Measurements from ENCODE around the gene AKAP10.
A peak's percentile ranks its signal among the peaks of the same experiment; 100 is the strongest.

The AKAP10 gene

DNA sequence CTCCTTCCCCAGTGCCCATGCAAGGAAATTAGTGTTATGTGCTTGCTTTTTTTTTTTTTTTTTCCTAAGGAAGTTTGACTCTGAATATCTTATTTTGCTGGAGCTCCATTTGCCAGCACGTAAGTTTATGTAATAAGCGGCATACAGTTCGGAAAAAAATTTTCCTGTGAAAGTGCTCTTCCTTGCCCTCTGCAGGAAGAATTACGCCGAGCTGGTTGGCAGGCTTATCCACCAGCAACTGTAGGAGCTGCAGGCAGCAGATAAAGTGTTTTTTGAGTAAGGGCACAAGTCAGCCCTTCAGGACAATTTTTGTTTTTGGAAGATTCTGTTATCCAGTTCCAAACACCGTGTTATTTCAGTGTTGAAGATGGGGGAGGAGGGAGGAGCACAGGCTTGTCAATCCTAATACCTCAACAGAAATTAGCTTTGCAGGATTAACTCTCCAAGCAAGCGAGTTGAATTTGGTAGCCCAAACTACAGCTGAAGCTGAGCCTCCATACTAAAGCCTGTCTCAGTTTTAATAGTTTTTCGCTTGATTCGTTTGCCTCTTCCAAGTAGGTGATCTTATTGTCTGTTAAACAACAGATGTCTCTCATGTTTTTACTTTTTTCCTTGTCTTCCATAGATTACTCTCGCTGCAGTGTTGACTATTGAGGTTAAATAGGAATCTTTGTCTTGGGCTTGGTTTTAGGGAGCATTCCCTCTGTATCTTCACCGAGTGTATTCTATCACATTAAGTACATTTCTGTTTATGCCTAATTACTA lies 32.7 kb upstream of the AKAP10 start:
- DNase-seq (ENCODE audit: low spot score), result no peak
- TF ChIP-seq, protein P1, sequence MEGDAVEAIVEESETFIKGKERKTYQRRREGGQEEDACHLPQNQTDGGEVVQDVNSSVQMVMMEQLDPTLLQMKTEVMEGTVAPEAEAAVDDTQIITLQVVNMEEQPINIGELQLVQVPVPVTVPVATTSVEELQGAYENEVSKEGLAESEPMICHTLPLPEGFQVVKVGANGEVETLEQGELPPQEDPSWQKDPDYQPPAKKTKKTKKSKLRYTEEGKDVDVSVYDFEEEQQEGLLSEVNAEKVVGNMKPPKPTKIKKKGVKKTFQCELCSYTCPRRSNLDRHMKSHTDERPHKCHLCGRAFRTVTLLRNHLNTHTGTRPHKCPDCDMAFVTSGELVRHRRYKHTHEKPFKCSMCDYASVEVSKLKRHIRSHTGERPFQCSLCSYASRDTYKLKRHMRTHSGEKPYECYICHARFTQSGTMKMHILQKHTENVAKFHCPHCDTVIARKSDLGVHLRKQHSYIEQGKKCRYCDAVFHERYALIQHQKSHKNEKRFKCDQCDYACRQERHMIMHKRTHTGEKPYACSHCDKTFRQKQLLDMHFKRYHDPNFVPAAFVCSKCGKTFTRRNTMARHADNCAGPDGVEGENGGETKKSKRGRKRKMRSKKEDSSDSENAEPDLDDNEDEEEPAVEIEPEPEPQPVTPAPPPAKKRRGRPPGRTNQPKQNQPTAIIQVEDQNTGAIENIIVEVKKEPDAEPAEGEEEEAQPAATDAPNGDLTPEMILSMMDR (IDR thresholded peaks at IDR 0.05; ENCODE audit: extremely low read depth, insufficient read depth, missing control alignments), result no peak
- in situ Hi-C loops (cut with MboI; ENCODE audit: low pct_unique_long_range_greater_than_20kb, low sequenced_read_pairs, unreplicated experiment), result no loop called here

DNA sequence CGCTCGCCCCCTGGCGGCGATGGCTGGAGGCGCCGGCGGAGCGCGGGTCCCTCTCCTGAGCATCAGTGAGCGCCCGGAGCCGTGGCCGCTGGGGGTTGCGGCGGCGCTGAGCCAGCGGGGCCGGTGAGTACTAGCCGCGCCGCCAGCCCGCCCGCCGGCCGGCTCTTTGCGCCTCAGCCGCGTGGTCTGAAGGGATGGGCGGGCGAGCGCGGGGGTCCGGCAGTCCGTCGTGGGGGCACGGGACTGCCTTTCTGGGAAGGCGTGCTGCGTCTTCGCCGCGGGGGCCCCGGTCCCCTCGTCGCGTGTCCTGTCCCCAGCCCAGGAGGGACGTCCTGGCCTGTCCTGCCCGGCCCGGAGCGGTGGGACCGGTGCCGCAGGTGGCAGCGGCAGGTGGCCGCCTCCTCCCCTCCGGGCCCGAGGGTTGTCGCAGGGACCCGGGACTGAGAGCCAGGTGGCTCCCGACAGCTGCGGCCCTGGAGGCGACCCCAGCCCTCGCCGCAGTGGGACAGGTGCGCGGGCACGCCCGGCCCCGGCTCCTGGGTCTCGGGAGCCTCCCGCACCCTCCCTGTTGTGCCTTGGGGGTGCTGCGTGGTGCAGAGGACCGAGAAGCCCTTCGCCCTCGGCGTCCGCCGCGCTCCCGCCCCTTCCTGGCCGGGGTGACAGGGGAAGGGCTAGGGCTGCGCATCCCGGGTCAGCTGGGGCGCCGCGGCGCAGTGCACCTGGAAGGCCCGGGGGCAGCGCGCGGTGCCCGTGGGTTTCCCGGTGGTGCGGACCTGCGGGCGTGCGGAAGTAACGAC lies 31.9 kb upstream of the AKAP10 start, which contains the start of gene SPECC1:
SPECC1 (plus strand) TSS at position 58 of the 797 bp plus-strand sequence. CDS start 87,293 bp downstream, outside the sequence.
- TF ChIP-seq, protein P1 (IDR thresholded peaks at IDR 0.05; ENCODE audit: extremely low read depth, insufficient read depth, missing control alignments), result peak; percentile 99
- DNase-seq (ENCODE audit: low spot score), result peak; percentile 93
- in situ Hi-C loops (cut with MboI; ENCODE audit: low pct_unique_long_range_greater_than_20kb, low sequenced_read_pairs, unreplicated experiment), result no loop called here

DNA sequence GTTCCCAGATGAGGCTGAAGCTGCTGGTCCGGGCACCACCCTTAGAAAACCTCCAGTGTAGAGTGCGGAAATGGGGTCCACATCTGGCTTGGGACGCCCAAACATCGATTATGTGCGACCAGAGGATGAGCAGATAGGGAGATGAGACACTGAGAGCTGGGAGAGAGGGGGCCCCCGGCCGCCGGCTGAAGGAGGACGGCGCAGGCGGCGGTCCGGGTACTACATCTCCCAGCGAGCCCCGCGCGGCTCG lies 31.3 kb upstream of the AKAP10 start:
- no peak for DNase-seq (ENCODE audit: low spot score)
- in situ Hi-C loops (cut with MboI; ENCODE audit: low pct_unique_long_range_greater_than_20kb, low sequenced_read_pairs, unreplicated experiment), result no loop called here
- TF ChIP-seq, protein P1 (IDR thresholded peaks at IDR 0.05; ENCODE audit: extremely low read depth, insufficient read depth, missing control alignments), result no peak

DNA sequence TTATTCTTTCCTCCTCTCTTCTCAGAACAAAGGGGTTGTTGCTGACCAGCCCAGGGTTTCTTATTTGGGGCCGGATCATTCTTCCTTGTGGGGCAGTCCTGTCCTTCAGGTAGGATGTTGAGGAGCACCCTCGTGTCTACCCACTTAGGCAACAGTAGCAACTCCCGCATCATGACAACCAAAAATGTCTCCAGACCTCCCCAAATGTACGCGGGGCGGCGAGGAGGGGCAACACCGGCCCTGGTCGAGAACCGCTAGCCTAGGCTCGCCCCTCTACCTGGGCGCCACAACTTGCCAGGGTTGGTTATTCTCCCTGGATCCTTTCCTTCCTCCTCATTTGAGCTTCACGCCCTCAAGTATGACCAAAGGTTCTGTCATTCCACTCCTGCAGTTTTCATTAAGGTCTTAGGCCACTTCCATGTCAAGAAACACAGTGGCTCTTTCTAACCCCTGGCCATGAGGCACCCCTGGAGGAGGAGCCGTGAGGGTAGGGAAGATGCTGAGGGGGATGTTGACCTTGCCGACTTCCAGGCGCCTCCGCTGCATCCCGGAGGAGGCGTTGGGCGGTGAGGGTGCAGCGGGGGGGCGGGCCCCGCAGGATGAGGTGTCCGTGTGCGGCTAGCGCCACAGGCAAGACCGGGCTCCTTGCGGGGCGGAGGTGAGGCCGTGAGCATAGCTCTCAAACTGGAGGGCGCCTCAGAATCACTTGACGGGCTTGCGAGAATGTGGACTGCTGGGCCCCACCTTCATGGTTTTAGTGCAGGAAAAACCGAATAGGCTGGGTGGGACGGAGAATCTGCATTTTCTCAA lies 30.8 kb upstream of the AKAP10 start:
- in situ Hi-C loops (cut with MboI; ENCODE audit: low pct_unique_long_range_greater_than_20kb, low sequenced_read_pairs, unreplicated experiment), result no loop called here
- TF ChIP-seq, protein P1 (IDR thresholded peaks at IDR 0.05; ENCODE audit: extremely low read depth, insufficient read depth, missing control alignments), result no peak
- no peak for DNase-seq (ENCODE audit: low spot score)

DNA sequence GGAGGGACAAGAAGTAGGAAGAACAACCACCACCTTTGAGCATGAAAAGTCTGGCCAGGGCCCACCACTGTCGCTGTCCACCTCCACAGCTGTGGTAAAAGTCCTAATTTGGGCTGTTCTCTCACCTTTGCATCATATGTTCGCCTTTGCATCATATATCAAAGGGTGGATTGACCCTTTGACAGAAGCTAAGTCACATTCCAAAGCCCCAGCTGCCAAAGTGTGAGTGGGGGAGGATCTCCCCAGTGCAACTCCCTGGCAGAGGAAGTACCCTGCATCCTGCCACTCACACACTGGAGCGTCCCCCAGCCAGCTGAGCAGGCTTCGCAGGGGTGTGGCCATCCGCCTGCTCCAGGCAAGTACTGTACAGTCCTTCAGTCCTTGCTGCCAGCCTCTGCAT lies 18.9 kb upstream of the AKAP10 start:
- DNase-seq (ENCODE audit: low spot score), result no peak
- TF ChIP-seq, protein P1 (IDR thresholded peaks at IDR 0.05; ENCODE audit: extremely low read depth, insufficient read depth, missing control alignments), result no peak
- in situ Hi-C loops (cut with MboI; ENCODE audit: low pct_unique_long_range_greater_than_20kb, low sequenced_read_pairs, unreplicated experiment), result no loop called here

DNA sequence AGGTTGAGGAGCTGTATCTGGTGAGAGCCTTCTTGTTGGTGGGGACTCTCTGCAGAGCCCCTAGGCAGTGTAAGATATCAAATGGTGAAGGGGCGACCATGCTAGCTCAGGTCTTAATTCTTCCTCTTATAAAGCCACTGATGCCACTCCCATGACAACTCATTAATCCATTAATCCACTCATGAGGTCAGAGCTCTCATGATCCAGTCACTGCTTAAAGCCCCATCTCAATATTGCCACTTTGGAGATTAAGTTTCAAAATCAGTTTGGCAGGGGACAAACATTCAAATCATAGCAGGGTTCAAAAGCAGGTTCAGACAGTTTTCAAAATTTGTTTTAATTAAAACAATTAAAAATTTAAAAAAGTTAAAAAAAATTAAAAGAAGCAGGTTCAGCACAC lies 18.5 kb upstream of the AKAP10 start:
- DNase-seq (ENCODE audit: low spot score), result no peak
- TF ChIP-seq, protein P1 (IDR thresholded peaks at IDR 0.05; ENCODE audit: extremely low read depth, insufficient read depth, missing control alignments), result no peak
- in situ Hi-C loops (cut with MboI; ENCODE audit: low pct_unique_long_range_greater_than_20kb, low sequenced_read_pairs, unreplicated experiment), result no loop called here

Data from GM13977 (cell line).